OCI-LY7 (cell line): Measurements from ENCODE around the gene CDHR5. TPM values are rescaled to one million over a fixed set of nuclear protein-coding genes. Genes with fewer than 3 reads are reported as not detected.

ENCODE experiments used
- BruUV-seq: library from RNA; stranded (reverse); fragments of 400-500 nt; replicated peaks from 2 replicates; lab custom pipeline; 2021; lab: Mats Ljungman, UMichigan
- CTCF ChIA-PET: fragments of 300-600 bp; sonication (Branson Sonifier 250); formaldehyde crosslinking; loops from one replicate; lab custom pipeline; 2022; ENCODE audit warnings: antibody characterized with exemption; ENCODE audit not compliant: unreplicated experiment; lab: Charles Lee
- POLR2A ChIA-PET: fragments of 300-600 bp; sonication (Branson Sonifier 250); formaldehyde crosslinking; loops from one replicate; lab custom pipeline; 2022; ENCODE audit warnings: antibody characterized with exemption; lab: Charles Lee
- DNase-seq: peaks from one replicate; pipeline ENCODE4 v3.0.0-alpha.2; 2015; ENCODE audit warnings: low spot score
- H2AFZ ChIP-seq: fragments of 200-600 bp; sonication (generic), shearing (Covaris generic); 2 replicates; pipeline ENCODE4 v1.6.1; 2014; ENCODE audit warnings: mild to moderate bottlenecking, antibody characterized with exemption, low read length, moderate library complexity
- H3K27ac ChIP-seq: fragments of 200-600 bp; sonication (generic); 2 replicates; pipeline ENCODE4 v1.5.1; 2014; ENCODE audit warnings: mixed run types, low read depth, mild to moderate bottlenecking, moderate library complexity, low read length, inconsistent platforms; ENCODE audit not compliant: poor library complexity, severe bottlenecking
- H3K36me3 ChIP-seq: fragments of 200-600 bp; sonication (generic); 2 replicates; pipeline ENCODE4 v1.6.1; 2014; ENCODE audit warnings: mild to moderate bottlenecking, antibody characterized with exemption, low read length, moderate library complexity, mixed read lengths; ENCODE audit not compliant: insufficient read depth
- H3K4me1 ChIP-seq: fragments of 200-600 bp; sonication (generic); 2 replicates; pipeline ENCODE4 v1.5.1; 2014; ENCODE audit warnings: mild to moderate bottlenecking, low read length; ENCODE audit not compliant: insufficient read depth, poor library complexity, severe bottlenecking
- H3K4me2 ChIP-seq: fragments of 200-600 bp; sonication (generic); 2 replicates; pipeline ENCODE4 v1.6.1; 2014; ENCODE audit warnings: mild to moderate bottlenecking, low read length
- H3K4me3 ChIP-seq: fragments of 200-600 bp; sonication (generic); 2 replicates; pipeline ENCODE4 v1.5.1; 2014; ENCODE audit warnings: mild to moderate bottlenecking, low read depth, low read length; ENCODE audit not compliant: poor library complexity, severe bottlenecking
- H3K79me2 ChIP-seq: fragments of 200-600 bp; sonication (generic); 2 replicates; pipeline ENCODE4 v1.6.1; 2016; ENCODE audit warnings: low read depth, mild to moderate bottlenecking, low read length, moderate library complexity, mixed read lengths; ENCODE audit not compliant: insufficient read depth
- H3K9me2 ChIP-seq: fragments of 200-600 bp; sonication (generic); 2 replicates; pipeline ENCODE4 v1.6.1; 2016; ENCODE audit warnings: mild to moderate bottlenecking, low read length, mixed read lengths; ENCODE audit not compliant: insufficient read depth
- H3K9me3 ChIP-seq: fragments of 200-600 bp; sonication (generic); 2 replicates; pipeline ENCODE4 v1.6.1; 2014; ENCODE audit warnings: mild to moderate bottlenecking, mixed run types, low read length, mixed read lengths
- H4K20me1 ChIP-seq: fragments of 200-600 bp; sonication (generic); 2 replicates; pipeline ENCODE4 v1.6.1; 2014; ENCODE audit warnings: mild to moderate bottlenecking, antibody characterized with exemption, low read length, moderate library complexity, mixed read lengths; ENCODE audit not compliant: insufficient read depth
- CTCF ChIP-seq: fragments of 200-600 bp; sonication (generic); conservative IDR thresholded peaks from 2 replicates; pipeline ENCODE4 v1.5.1; 2014; ENCODE audit warnings: mild to moderate bottlenecking, antibody characterized with exemption, low read length, moderate library complexity, mixed read lengths
- EZH2phosphoT487 ChIP-seq: fragments of 200-600 bp; sonication (generic); IDR thresholded peaks from 2 replicates; pipeline ENCODE4 v1.6.1; 2018; ENCODE audit warnings: low read depth, borderline replicate concordance, mild to moderate bottlenecking, mixed run types, antibody characterized with exemption, low read length, moderate library complexity, mixed read lengths
- intact Hi-C: fragments of 100-400 bp; cut with micrococcal nuclease; formaldehyde crosslinking; loops from one replicate; pipeline ENCODE4 v1.10.0; 2022; ENCODE audit not compliant: unreplicated experiment
- total RNA-seq, 2 experiments: library from RNA; depleted of rRNA in 1 of 2; stranded (reverse); fragments of >200 nt in 1 of 2; shearing (Covaris generic) in 1 of 2; gene quantifications; 2 replicates each; pipeline ENCODE4 v1.2.3, GENCODE V29; 2014 to 2022

The CDHR5 gene
- total RNA-seq, 2 experiments from 2014 or later: not detected

DNA sequence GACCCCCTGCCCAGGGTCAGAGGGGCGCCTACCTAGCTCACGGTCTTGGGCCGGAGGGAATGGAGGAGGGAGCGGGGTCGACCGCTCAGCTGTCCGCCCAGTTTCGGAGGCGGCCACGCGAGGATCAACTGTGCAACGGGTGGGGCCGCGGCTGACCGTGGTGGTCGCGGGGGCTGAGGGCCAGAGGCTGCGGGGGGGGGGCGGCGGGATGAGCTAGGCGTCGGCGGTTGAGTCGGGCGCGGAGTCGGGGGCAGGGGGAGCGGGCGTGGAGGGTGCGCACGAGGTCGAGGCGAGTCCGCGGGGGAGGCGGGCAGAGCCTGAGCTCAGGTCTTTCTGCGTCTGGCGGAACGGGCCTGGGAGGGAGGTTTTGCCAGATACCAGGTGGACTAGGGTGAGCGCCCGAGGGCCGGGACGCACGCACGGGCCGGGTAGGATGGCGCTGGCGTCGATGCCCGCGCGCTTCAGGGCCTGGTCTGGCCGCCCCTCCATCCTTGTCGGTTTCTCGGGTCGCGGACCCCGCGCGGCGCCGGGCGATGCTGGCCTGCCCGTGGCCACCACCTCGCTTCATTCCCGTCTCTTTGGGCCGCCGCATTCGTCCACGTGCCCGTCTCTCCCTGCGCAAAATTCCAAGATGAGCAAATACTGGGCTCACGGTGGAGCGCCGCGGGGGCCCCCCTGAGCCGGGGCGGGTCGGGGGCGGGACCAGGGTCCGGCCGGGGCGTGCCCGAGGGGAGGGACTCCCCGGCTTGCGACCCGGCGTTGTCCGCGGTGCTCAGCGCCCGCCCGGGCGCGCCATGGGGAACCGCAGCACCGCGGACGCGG, 12.0 kb upstream of the CDHR5 start, which contains the start of gene DRD4:
Gene DRD4, plus strand, starts transcription at position 759 of the 822 bp plus-strand sequence. Its CDS starts 36 bp downstream, at position 795.
- no peak within 1 kb of the TSS for H3K4me3 ChIP-seq
- no peaks in the 10 kb centered on the region for H3K9me3 ChIP-seq
- ChIA-PET CTCF (no interaction called here), POLR2A (no interaction called here)
- DNase-seq: no peak
- TF ChIP-seq EZH2phosphoT487: no peak
- TF ChIP-seq CTCF: no peak
- H3K9me2 ChIP-seq: no peaks in the 10 kb centered on the region
- H3K27ac ChIP-seq: no peak within 1 kb of the TSS
- BruUV-seq: no TSS peak
- H4K20me1 ChIP-seq: no peaks in the 10 kb centered on the region
- H3K36me3 ChIP-seq: peaks cover 15% of the 10 kb centered on the region
- intact Hi-C loops: no loop called here
- peaks cover 9% of the 10 kb centered on the region for H3K4me1 ChIP-seq
- H3K79me2 ChIP-seq: no peaks in the 10 kb centered on the region
- H3K4me2 ChIP-seq: no peak within 1 kb of the TSS
- H2AFZ ChIP-seq: no peak within 1 kb of the TSS

GRCh38 chr11:635945-636510, 11.3 kb upstream of the CDHR5 start:
- ChIA-PET CTCF (no interaction called here), POLR2A (no interaction called here)
- peaks cover 7% of the 10 kb centered on the region for H3K4me1 ChIP-seq
- H3K79me2 ChIP-seq: no peaks in the 10 kb centered on the region
- no peaks in the 10 kb centered on the region for H3K9me2 ChIP-seq
- no peak overlapping the region for H2AFZ ChIP-seq
- no peak overlapping the region for H3K27ac ChIP-seq
- no TSS peak for BruUV-seq
- intact Hi-C loops: no loop called here
- H3K4me2 ChIP-seq: no peak overlapping the region
- peaks cover 15% of the 10 kb centered on the region; the same call in 1 of the 2 replicates for H3K36me3 ChIP-seq
- no peaks in the 10 kb centered on the region for H3K9me3 ChIP-seq
- no peaks in the 10 kb centered on the region for H4K20me1 ChIP-seq
- no peak for DNase-seq
- no peak overlapping the region for H3K4me3 ChIP-seq
- TF ChIP-seq EZH2phosphoT487: no peak
- TF ChIP-seq CTCF: no peak

DNA sequence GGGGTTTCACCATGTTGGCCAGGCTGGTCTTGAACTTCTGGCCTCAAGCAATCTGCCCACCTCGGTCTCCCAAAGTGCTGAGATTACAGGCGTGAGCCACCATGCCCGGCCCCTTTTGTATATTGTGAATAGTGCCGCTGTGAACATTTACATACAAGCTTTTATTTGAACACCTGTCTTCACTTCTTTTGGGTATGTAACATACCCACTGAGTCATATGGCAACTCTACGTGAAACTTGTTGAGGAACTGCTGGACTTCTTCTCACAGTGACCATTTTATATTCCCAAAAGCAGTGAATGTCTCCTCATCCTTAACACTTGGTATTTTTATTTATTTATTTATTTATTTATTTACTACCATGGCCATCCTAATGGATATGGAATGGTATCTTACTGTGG, 6.1 kb upstream of the CDHR5 start:
- BruUV-seq: no TSS peak
- Histone ChIP-seq H3K9me2 (no peaks in the 10 kb centered on the region), H3K36me3 (peaks cover 9% of the 10 kb centered on the region; the same call in 1 of the 2 replicates), H3K79me2 (no peaks in the 10 kb centered on the region), H4K20me1 (no peaks in the 10 kb centered on the region), H3K4me2 (no peak overlapping the region), H3K27ac (no peak overlapping the region), H2AFZ (no peak overlapping the region), H3K9me3 (no peaks in the 10 kb centered on the region), H3K4me3 (no peak overlapping the region), H3K4me1 (no peaks in the 10 kb centered on the region)
- ChIA-PET POLR2A (no interaction called here), CTCF (no interaction called here)
- TF ChIP-seq EZH2phosphoT487 (no peak), CTCF (no peak)
- intact Hi-C loops: no loop called here
- no peak for DNase-seq
